Small intestine (tissue), 7 donors: ENCODE measurements around the gene BCAS3. TPM values are rescaled to one million over a fixed set of nuclear protein-coding genes. Genes with fewer than 3 reads are reported as not detected.

Source experiments
- DNase-seq, 2 donors: peaks; one replicate each; pipeline versions ENCODE4 v3.0.0 to v3.0.0-alpha.2; 2013
- FAIRE-seq: peaks from 2 replicates; lab custom pipeline; 2012; peaks lifted over from hg19 to GRCh38; lab: Jason Lieb, UNC
- H3K27ac ChIP-seq, 3 donors: one replicate each; pipeline ENCODE4 v1.5.1; 2013; ENCODE audit warnings: low read length in 2 of 3, mild to moderate bottlenecking in 2 of 3, control low read depth in 1 of 3, inconsistent platforms in 1 of 3, low read depth in 1 of 3, moderate library complexity in 1 of 3
- H3K27me3 ChIP-seq, 3 donors: one replicate each; pipeline ENCODE4 v1.6.1; 2013; ENCODE audit warnings: low read length in 3 of 3, inconsistent platforms in 1 of 3; ENCODE audit not compliant: control insufficient read depth in 3 of 3, insufficient read depth in 3 of 3
- H3K36me3 ChIP-seq, 3 donors: one replicate each; pipeline ENCODE4 v1.6.1; 2013; ENCODE audit warnings: low read length in 3 of 3, inconsistent platforms in 1 of 3, low read depth in 1 of 3, mild to moderate bottlenecking in 1 of 3, moderate library complexity in 1 of 3; ENCODE audit not compliant: control insufficient read depth in 3 of 3, insufficient read depth in 2 of 3
- H3K4me1 ChIP-seq, 3 donors: one replicate each; pipeline ENCODE4 v1.6.1; 2013; ENCODE audit warnings: low read length in 2 of 3, inconsistent platforms in 1 of 3, low read depth in 1 of 3, mild to moderate bottlenecking in 1 of 3, moderate library complexity in 1 of 3; ENCODE audit not compliant: control insufficient read depth in 3 of 3, insufficient read depth in 2 of 3
- H3K4me3 ChIP-seq, 3 donors: one replicate each; pipeline ENCODE4 v1.5.1; 2013; ENCODE audit warnings: low read length in 3 of 3, control low read depth in 1 of 3, inconsistent platforms in 1 of 3, low read depth in 1 of 3, mild to moderate bottlenecking in 1 of 3, moderate library complexity in 1 of 3
- H3K9me3 ChIP-seq, 2 donors: one replicate each; pipeline ENCODE4 v1.6.1; 2013; ENCODE audit warnings: low read depth in 1 of 2, low read length in 1 of 2; ENCODE audit not compliant: control insufficient read depth in 2 of 2, insufficient read depth in 1 of 2
- WGBS, 3 donors: extraction: QIAGEN DNeasy Blood & Tissue Kit; methylation state at CpG; one replicate each; pipeline ENCODE4 v1.1.7; 2013; 5-methylcytosine and 5-hydroxymethylcytosine counted together
- polyA plus RNA-seq, 4 donors: library from polyadenylated mRNA; stranded (reverse) in 3 of 4; unstranded in 1 of 4; fragments of 200-250 nt in 3 of 4; fragments of 120-200 nt in 1 of 4; gene quantifications; one replicate each; pipeline versions ENCODE4 v1.2.1 to v1.2.3, GENCODE V29; 2013
- donor health status: healthy with polysubstance abuse.
- donor health status: control.
- donor health status: control.
- donor health status: Bipolar disorder and iron deficiency.
- donor health status: healthy.

BCAS3 gene
- polyA plus RNA-seq, 4 donors, result 4.4 to 10.5 (median 4.8) TPM

- no peak overlapping the region for H3K4me3 ChIP-seq
- 78 to 89% (median 79%) methylated on average over 1 of the region's 1 CpG for WGBS, 3 donors
- no peak overlapping the region for H3K27ac ChIP-seq
- no peaks in the 10 kb centered on the region for H3K36me3 ChIP-seq
- DNase-seq (no peak), FAIRE-seq (no peak)
- H3K4me1 ChIP-seq, result no peaks in the 10 kb centered on the region
- no peaks in the 10 kb centered on the region for H3K9me3 ChIP-seq
- no peaks in the 10 kb centered on the region for H3K27me3 ChIP-seq
These were observed 39.1 kb downstream of the BCAS3 start for GRCh38 chr17:60716766-60717165.

GRCh38 chr17:60717814-60718213, 40.2 kb downstream of the BCAS3 start:
- WGBS, 3 donors, result 94 to 96% (median 94%) methylated on average over 9 of the region's 9 CpGs
- Histone ChIP-seq H3K4me3 (no peak overlapping the region), H3K27ac (no peak overlapping the region), H3K27me3 (no peaks in the 10 kb centered on the region), H3K9me3 (no peaks in the 10 kb centered on the region), H3K4me1 (no peaks in the 10 kb centered on the region), H3K36me3 (no peaks in the 10 kb centered on the region)
- FAIRE-seq (no peak), DNase-seq (no peak)

- Histone ChIP-seq H3K4me3 (no peak overlapping the region), H3K36me3 (no peaks in the 10 kb centered on the region), H3K27me3 (no peaks in the 10 kb centered on the region), H3K4me1 (no peaks in the 10 kb centered on the region), H3K9me3 (no peaks in the 10 kb centered on the region), H3K27ac (no peak overlapping the region)
- peak; percentile 54 to 72 for DNase-seq
- WGBS, 3 donors, result 32 to 38% (median 37%) methylated on average over 5 of the region's 5 CpGs
- no peak for FAIRE-seq
These were observed 43.3 kb downstream of the BCAS3 start for GRCh38 chr17:60720763-60721531.

GRCh38 chr17:60724647-60725046, 47.0 kb downstream of the BCAS3 start:
- Histone ChIP-seq H3K27me3 (no peaks in the 10 kb centered on the region), H3K9me3 (no peaks in the 10 kb centered on the region), H3K36me3 (no peaks in the 10 kb centered on the region), H3K4me1 (peaks cover 0 to under 1% (median 0%) of the 10 kb centered on the region in 3 donors), H3K27ac (no peak overlapping the region), H3K4me3 (no peak overlapping the region)
- no peak for DNase-seq
- FAIRE-seq, result no peak

- Histone ChIP-seq H3K9me3 (no peaks in the 10 kb centered on the region), H3K4me1 (peaks cover 0 to 4% (median 0%) of the 10 kb centered on the region in 3 donors), H3K27ac (no peak overlapping the region), H3K36me3 (no peaks in the 10 kb centered on the region), H3K27me3 (no peaks in the 10 kb centered on the region), H3K4me3 (no peak overlapping the region)
- peak; percentile 32 to 44 for DNase-seq
- no peak for FAIRE-seq
- 16 to 57% (median 45%) methylated on average over 6 of the region's 6 CpGs for WGBS, 3 donors
These were observed 52.2 kb downstream of the BCAS3 start for GRCh38 chr17:60729854-60730253.

- WGBS, 3 donors, result 23 to 39% (median 28%) methylated on average over 3 of the region's 3 CpGs
These were observed 52.6 kb downstream of the BCAS3 start for GRCh38 chr17:60730273-60730672.

GRCh38 chr17:60738287-60738686, 60.6 kb downstream of the BCAS3 start:
- H3K4me1 ChIP-seq, result no peaks in the 10 kb centered on the region
- DNase-seq (no peak), FAIRE-seq (no peak)
- 79 to 88% (median 80%) methylated on average over 2 of the region's 2 CpGs for WGBS, 3 donors
- no peaks in the 10 kb centered on the region for H3K9me3 ChIP-seq
- no peak overlapping the region for H3K27ac ChIP-seq
- H3K27me3 ChIP-seq, result no peaks in the 10 kb centered on the region
- H3K36me3 ChIP-seq, result no peaks in the 10 kb centered on the region
- H3K4me3 ChIP-seq, result no peak overlapping the region

More at GRCh38 chr17:60730273-60730672, 52.6 kb downstream of the BCAS3 start:
- DNase-seq (no peak), FAIRE-seq (no peak)
- H3K9me3 ChIP-seq, result no peaks in the 10 kb centered on the region
- no peaks in the 10 kb centered on the region for H3K27me3 ChIP-seq
- H3K27ac ChIP-seq, result no peak overlapping the region
- peaks cover 0 to 4% (median 0%) of the 10 kb centered on the region in 3 donors for H3K4me1 ChIP-seq
- no peak overlapping the region for H3K4me3 ChIP-seq
- no peaks in the 10 kb centered on the region for H3K36me3 ChIP-seq

- Histone ChIP-seq H3K27me3 (no peaks in the 10 kb centered on the region), H3K27ac (no peak overlapping the region), H3K36me3 (no peaks in the 10 kb centered on the region), H3K4me3 (no peak overlapping the region), H3K4me1 (no peaks in the 10 kb centered on the region), H3K9me3 (no peaks in the 10 kb centered on the region)
- DNase-seq (no peak), FAIRE-seq (no peak)
- WGBS, 3 donors, result 83 to 93% (median 92%) methylated on average over 4 of the region's 4 CpGs
These were observed 62.9 kb downstream of the BCAS3 start for GRCh38 chr17:60740584-60740983.

GRCh38 chr17:60741031-60741430, 63.4 kb downstream of the BCAS3 start:
- Histone ChIP-seq H3K9me3 (no peaks in the 10 kb centered on the region), H3K4me1 (no peaks in the 10 kb centered on the region), H3K36me3 (no peaks in the 10 kb centered on the region), H3K27me3 (no peaks in the 10 kb centered on the region), H3K27ac (no peak overlapping the region), H3K4me3 (no peak overlapping the region)
- 85 to 94% (median 92%) methylated on average over 4 of the region's 4 CpGs for WGBS, 3 donors
- DNase-seq (no peak), FAIRE-seq (no peak)
